Measurements from ENCODE around the gene PDSS2. TPM values are rescaled to one million over a fixed set of nuclear protein-coding genes. Genes with fewer than 3 reads are reported as not detected.

The PDSS2 gene
- total and polyA plus RNA-seq, 10 donors, result 4.3 to 16.6 (median 11.7) TPM

DNA sequence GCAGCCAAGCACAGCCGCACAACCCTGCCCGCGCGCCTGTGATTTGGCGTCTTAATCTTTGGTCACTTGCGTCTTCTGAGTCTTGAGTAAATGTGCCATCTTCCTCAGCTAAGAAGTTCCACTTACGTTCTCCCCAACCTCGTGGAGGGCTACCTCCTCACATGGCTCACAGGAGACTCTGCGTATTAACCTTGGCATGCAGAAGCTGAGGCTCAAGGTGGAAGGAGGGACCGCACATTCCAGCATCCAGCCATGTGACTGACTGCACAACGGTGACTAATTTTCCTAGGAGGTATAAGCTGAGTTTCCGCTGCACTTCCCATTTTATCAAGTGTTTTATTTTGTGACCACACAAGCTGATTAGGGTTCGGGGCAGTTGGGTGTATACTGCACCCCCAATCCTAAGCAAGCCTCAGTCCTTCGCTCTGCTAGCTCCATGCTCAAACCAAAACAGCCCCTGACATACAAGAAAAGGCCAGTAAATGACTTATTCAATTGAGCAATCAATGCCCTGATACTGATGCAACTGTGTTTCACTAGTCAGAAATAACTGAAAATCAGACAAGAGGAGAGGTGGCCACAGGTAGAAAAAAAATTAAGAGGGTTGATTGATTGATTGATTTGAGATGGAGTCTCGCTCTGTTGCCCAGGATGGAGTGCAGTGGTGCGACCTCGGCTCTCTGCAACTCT lies 351.0 kb downstream of the PDSS2 start:
- Histone ChIP-seq H3K4me1 (peaks cover 0 to 11% (median 0%) of the 10 kb centered on the region in 6 donors), H3K36me3 (no peaks in the 10 kb centered on the region), H3K27me3 (replicated peaks in 1 of 7) (no peaks in the 10 kb centered on the region), H3K4me3 (no peak overlapping the region), H3K9me3 (no peaks in the 10 kb centered on the region), H3K27ac (no peak overlapping the region)
- intact Hi-C loops (cut with DNase I; ENCODE audit: low total_unique reads), result no loop called here
- no peak for DNase-seq
- TF ChIP-seq, protein P1, sequence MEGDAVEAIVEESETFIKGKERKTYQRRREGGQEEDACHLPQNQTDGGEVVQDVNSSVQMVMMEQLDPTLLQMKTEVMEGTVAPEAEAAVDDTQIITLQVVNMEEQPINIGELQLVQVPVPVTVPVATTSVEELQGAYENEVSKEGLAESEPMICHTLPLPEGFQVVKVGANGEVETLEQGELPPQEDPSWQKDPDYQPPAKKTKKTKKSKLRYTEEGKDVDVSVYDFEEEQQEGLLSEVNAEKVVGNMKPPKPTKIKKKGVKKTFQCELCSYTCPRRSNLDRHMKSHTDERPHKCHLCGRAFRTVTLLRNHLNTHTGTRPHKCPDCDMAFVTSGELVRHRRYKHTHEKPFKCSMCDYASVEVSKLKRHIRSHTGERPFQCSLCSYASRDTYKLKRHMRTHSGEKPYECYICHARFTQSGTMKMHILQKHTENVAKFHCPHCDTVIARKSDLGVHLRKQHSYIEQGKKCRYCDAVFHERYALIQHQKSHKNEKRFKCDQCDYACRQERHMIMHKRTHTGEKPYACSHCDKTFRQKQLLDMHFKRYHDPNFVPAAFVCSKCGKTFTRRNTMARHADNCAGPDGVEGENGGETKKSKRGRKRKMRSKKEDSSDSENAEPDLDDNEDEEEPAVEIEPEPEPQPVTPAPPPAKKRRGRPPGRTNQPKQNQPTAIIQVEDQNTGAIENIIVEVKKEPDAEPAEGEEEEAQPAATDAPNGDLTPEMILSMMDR (IDR thresholded peaks at IDR 0.05 in 8 of 11, conservative IDR thresholded peaks at IDR 0.05 in 3 of 11), result no peak
- TF ChIP-seq POLR2A (IDR thresholded peaks at IDR 0.05) (no peak), POLR2AphosphoS5 (IDR thresholded peaks at IDR 0.05) (no peak)
- WGBS, 5 donors, result 81 to 91% (median 86%) methylated on average over 17 of the region's 17 CpGs

DNA sequence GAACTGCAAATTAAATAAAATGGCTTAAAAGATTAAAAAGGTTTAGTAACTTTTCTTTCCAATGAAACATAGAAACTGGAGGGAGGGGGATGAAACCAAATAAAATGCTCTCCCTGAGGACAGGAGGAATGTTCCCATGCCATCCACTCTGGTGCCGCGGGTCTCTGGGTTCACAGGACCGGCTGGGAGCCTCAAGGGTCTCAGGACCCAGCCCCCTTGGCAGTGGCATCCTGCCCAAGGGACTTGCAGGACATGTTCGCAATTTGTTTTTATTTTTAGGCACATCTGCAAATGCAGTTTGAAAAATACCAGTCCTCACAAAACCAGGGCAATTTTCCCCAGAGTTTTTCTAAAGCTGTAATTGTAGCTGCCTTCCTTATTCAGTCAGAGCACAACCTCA lies 351.6 kb downstream of the PDSS2 start:
- Histone ChIP-seq H3K4me3 (no peak overlapping the region), H3K4me1 (peaks cover 0 to 11% (median 0%) of the 10 kb centered on the region in 6 donors), H3K27ac (no peak overlapping the region), H3K27me3 (replicated peaks in 1 of 7) (no peaks in the 10 kb centered on the region), H3K36me3 (no peaks in the 10 kb centered on the region), H3K9me3 (no peaks in the 10 kb centered on the region)
- WGBS, 5 donors, result 90 to 95% (median 93%) methylated on average over 4 of the region's 4 CpGs
- intact Hi-C loops (cut with DNase I; ENCODE audit: low total_unique reads), result no loop called here
- no peak for DNase-seq
- no peak for TF ChIP-seq POLR2A (IDR thresholded peaks at IDR 0.05)
- TF ChIP-seq, protein P1 (IDR thresholded peaks at IDR 0.05 in 8 of 11, conservative IDR thresholded peaks at IDR 0.05 in 3 of 11), result no peak
- no peak for TF ChIP-seq POLR2AphosphoS5 (IDR thresholded peaks at IDR 0.05)

DNA sequence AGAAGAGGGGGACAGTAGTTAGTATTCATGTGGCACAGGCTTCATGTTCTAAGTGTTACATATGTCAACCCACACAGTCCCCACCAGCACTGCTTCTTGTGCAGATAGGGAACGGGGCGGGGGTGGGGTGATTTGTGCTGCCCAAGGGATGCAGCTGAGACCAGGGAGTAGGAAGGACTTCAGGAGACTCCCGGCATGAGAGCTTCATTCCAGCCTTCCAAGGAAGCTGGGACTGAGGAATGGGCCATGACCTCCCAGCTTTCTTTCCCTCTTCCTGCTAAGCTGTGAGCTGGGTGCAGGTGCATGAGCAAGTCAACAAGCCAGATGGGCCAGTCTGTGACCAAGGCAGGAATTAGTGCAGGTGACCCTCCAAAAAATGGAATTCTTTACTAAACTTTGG lies 353.2 kb downstream of the PDSS2 start:
- Histone ChIP-seq H3K36me3 (no peaks in the 10 kb centered on the region), H3K27me3 (replicated peaks in 1 of 7) (no peaks in the 10 kb centered on the region), H3K27ac (no peak overlapping the region), H3K4me1 (peaks cover 0 to 11% (median 0%) of the 10 kb centered on the region in 6 donors), H3K4me3 (no peak overlapping the region), H3K9me3 (no peaks in the 10 kb centered on the region)
- intact Hi-C loops (cut with DNase I; ENCODE audit: low total_unique reads), result no loop called here
- no peak for DNase-seq
- TF ChIP-seq POLR2A (IDR thresholded peaks at IDR 0.05) (no peak), POLR2AphosphoS5 (IDR thresholded peaks at IDR 0.05) (no peak)
- TF ChIP-seq, protein P1 (IDR thresholded peaks at IDR 0.05 in 8 of 11, conservative IDR thresholded peaks at IDR 0.05 in 3 of 11), result no peak
- 79 to 96% (median 90%) methylated on average over 3 of the region's 3 CpGs for WGBS, 5 donors

DNA sequence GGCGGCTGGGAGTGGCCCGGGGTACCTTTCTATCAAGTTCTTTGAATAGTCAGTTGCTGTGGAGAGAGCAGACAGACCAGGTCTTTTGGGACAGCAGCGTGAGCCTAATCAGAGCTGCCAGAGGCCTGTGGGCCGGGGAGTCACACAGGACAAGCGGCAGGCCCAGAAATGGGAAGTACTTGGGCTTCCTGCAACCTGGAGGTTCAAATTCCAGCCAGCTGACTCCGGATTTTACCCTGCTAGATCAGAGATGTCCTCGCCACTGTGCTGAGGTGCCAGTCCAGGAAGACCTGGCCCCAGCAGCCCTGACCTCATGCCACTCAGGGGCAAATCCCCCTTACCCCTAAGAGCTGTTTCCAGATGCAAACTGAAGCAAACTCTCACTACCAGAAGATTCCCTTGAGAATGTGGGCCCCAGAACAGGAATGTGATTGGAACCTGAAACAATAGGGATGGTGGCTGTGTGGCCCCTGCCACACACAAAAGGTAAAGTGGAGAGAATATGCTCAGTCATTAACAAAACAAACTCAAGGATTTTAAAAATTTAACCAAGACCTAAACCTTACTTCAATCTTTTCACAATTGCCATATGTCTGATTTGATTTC lies 353.8 kb downstream of the PDSS2 start:
- intact Hi-C loops (cut with DNase I; ENCODE audit: low total_unique reads), result no loop called here
- no peak for TF ChIP-seq POLR2AphosphoS5 (IDR thresholded peaks at IDR 0.05)
- TF ChIP-seq, protein P1 (IDR thresholded peaks at IDR 0.05 in 8 of 11, conservative IDR thresholded peaks at IDR 0.05 in 3 of 11), result no peak
- TF ChIP-seq POLR2A (IDR thresholded peaks at IDR 0.05), result no peak
- Histone ChIP-seq H3K27ac (no peak overlapping the region), H3K4me1 (peaks cover 0 to 11% (median 0%) of the 10 kb centered on the region in 6 donors), H3K4me3 (no peak overlapping the region), H3K9me3 (no peaks in the 10 kb centered on the region), H3K36me3 (no peaks in the 10 kb centered on the region), H3K27me3 (replicated peaks in 1 of 7) (no peaks in the 10 kb centered on the region)
- WGBS, 5 donors, result 56 to 80% (median 65%) methylated on average over 7 of the region's 7 CpGs
- no peak for DNase-seq
